Measurements from ENCODE around the gene RHOF.
A peak's percentile ranks its signal among the peaks of the same experiment; 100 is the strongest.

RHOF gene

DNA sequence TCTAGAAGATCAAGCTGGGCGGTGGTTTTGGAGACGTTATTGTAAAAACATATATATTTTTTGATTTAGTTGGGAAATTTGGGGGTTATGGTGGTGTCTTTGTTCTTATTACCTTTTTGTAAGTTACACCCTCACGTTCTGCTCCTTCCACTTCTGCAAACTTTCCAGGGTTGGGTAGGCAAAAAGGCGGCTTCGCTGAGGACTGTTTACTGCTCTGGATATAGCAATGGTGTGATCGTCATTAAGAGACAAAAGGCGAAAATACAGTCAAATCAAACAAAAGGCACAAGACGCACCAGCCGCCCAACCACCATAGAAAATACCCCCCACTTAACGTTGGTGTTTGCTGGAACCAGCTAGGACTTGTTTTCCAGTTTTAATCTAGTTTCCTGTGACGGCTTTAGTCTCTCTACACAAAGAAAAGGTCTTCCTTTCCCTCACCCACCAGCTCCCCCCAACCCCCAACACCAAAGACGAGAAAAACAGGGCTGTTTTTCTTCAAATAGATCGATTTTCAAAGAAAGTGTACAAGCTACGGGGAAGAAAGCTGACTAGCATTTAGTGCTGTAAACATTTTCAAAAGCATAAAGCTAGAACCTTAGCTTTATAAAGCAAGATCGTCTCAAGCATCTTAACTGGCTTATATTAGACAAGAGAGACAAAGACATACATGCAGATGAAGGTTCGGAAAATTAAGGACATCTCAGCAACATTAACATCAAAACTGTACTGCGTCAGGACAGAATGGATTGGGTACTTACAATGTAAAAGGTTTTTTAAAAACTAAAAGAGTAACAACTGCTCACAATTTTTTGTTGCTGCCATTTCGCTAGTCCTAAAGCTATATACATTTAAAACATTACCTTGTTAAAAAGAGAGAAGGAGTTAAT is 8.4 kb upstream of the RHOF start:
- no peak for ATAC-seq
- TF ChIP-seq TOX (CRISPR knock-in tag; IDR thresholded peaks at IDR 0.05; ENCODE audit: borderline replicate concordance): peak; percentile 43; the same call in 1 of the 2 replicates
- TF ChIP-seq PATZ1 (CRISPR knock-in tag; IDR thresholded peaks at IDR 0.05; ENCODE audit: borderline replicate concordance): 0 out of 2 replicates have a peak, but pooled peaks have one; percentile 15
- 0 out of 2 replicates have a peak, but pooled peaks have one; percentile 32 for TF ChIP-seq ZC3H10 (CRISPR knock-in tag; IDR thresholded peaks at IDR 0.05)
- TF ChIP-seq CSDC2 (CRISPR knock-in tag; IDR thresholded peaks at IDR 0.05): no peak

- no peak for ATAC-seq
- no peak for TF ChIP-seq ZNF565 (CRISPR knock-in tag; conservative IDR thresholded peaks at IDR 0.05; ENCODE audit: low read depth)
- TF ChIP-seq TCF4 (CRISPR knock-in tag; IDR thresholded peaks at IDR 0.05; ENCODE audit: borderline replicate concordance): no peak
- TF ChIP-seq ZFP30 (CRISPR knock-in tag; IDR thresholded peaks at IDR 0.05): no peak
- TF ChIP-seq ARNTL (CRISPR knock-in tag; IDR thresholded peaks at IDR 0.05; ENCODE audit: borderline replicate concordance, low read depth): no peak
- 0 out of 2 replicates have a peak, but pooled peaks have one; percentile 13 for TF ChIP-seq CSDC2 (CRISPR knock-in tag; IDR thresholded peaks at IDR 0.05)
- TF ChIP-seq ZC3H10 (CRISPR knock-in tag; IDR thresholded peaks at IDR 0.05): no peak
- TF ChIP-seq ZFP3 (CRISPR knock-in tag; IDR thresholded peaks at IDR 0.05): 0 out of 2 replicates have a peak, but pooled peaks have one; percentile 45
Measured at GRCh38 chr12:121800694-121801594, 7.5 kb upstream of the RHOF start.

DNA sequence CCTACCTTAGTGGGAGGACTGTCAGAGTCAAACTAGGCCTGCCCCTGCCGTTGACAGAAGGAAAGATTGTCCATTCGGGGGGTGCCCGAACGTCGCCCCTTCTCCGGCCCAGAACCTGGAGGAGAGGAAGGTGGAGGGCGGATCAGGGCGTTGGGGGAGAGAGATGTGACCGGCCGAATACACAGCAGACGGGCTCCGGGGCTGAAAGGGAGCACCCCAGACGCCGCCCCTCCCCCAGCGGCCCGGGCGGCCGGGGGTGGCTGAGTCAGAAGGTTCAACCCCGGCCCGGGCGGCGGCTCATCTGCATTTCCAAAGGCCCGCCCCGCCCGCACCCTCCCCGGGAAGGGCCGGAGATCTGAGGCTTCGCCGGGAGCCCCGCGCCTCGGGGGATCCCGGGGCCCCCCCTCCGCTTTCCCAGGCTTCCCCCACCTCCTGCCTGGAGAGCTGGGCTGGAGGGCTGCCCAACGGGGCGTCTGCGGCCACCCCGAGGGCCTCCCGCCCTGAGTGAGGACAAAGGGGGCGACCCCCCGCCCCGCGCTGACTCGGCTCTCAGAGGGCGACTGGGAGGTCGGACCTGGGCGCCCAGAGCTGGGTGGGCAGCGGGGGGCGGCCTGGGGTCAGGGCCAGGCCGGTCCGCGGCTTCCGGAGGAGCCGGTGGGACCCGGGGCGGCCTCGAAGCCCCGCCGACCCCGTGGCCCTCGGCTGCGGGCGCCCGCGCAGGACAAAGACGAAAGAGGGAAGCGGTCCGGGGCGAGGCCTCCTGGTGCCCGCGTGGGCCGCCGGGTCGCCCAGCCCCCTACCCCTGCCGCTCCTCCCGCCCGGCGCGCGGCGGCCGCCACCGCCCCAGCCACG is 6.6 kb upstream of the RHOF start:
- TF ChIP-seq ZFP3 (CRISPR knock-in tag; IDR thresholded peaks at IDR 0.05): peak; percentile 52; the same call in 1 of the 2 replicates
- TF ChIP-seq PATZ1 (CRISPR knock-in tag; IDR thresholded peaks at IDR 0.05; ENCODE audit: borderline replicate concordance): peak; percentile 96; the same call in 1 of the 2 replicates
- TF ChIP-seq GLIS3 (CRISPR knock-in tag; IDR thresholded peaks at IDR 0.05): no peak
- ATAC-seq: peak; percentile 15

- peak; percentile 21 for ATAC-seq
- TF ChIP-seq ZFP30 (CRISPR knock-in tag; IDR thresholded peaks at IDR 0.05) (no peak), PATZ1 (CRISPR knock-in tag; IDR thresholded peaks at IDR 0.05; ENCODE audit: borderline replicate concordance) (no peak), ZNF8 (CRISPR knock-in tag; IDR thresholded peaks at IDR 0.05) (no peak), ZNF70 (CRISPR knock-in tag; IDR thresholded peaks at IDR 0.05) (no peak), ARNTL (CRISPR knock-in tag; IDR thresholded peaks at IDR 0.05; ENCODE audit: borderline replicate concordance, low read depth) (no peak), CSRNP3 (CRISPR knock-in tag; IDR thresholded peaks at IDR 0.05) (no peak), TCF4 (CRISPR knock-in tag; IDR thresholded peaks at IDR 0.05; ENCODE audit: borderline replicate concordance) (no peak), TOX (CRISPR knock-in tag; IDR thresholded peaks at IDR 0.05; ENCODE audit: borderline replicate concordance) (no peak), PPARA (CRISPR knock-in tag; IDR thresholded peaks at IDR 0.05; ENCODE audit: borderline replicate concordance) (no peak), ZFP3 (CRISPR knock-in tag; IDR thresholded peaks at IDR 0.05) (no peak), CSDC2 (CRISPR knock-in tag; IDR thresholded peaks at IDR 0.05) (no peak), ISL1 (CRISPR knock-in tag; IDR thresholded peaks at IDR 0.05) (no peak), TSHZ2 (CRISPR knock-in tag; IDR thresholded peaks at IDR 0.05) (no peak), GLIS3 (CRISPR knock-in tag; IDR thresholded peaks at IDR 0.05) (no peak), CREB5 (CRISPR knock-in tag; IDR thresholded peaks at IDR 0.05; ENCODE audit: low read depth) (no peak)
Measured at GRCh38 chr12:121799156-121799841, 5.8 kb upstream of the RHOF start.

All from SK-N-SH treated with all-trans-retinoic acid at 6 μM for 48 hours (cell line).